GM18951 (cell line): ENCODE results near the gene PTPRT.
"Not testable (repeated sequence)": the region's sequence is repeated elsewhere in the genome, so short reads cannot be mapped to it uniquely, and the experiment has no call there.

Source experiments
- POLR2A ChIP-seq: IDR thresholded peaks from 4 replicates; pipeline ENCODE4 v1.6.1; 2011; ENCODE audit warnings: mild to moderate bottlenecking; ENCODE audit not compliant: insufficient read length, insufficient read depth; ENCODE audit errors: extremely low read depth
- in situ Hi-C: fragments of 300-500 bp; cut with MboI; formaldehyde crosslinking; loops from one replicate; pipeline ENCODE4 v1.12.0; 2022; ENCODE audit warnings: low sequenced_read_pairs, mixed read lengths, inconsistent platforms; ENCODE audit not compliant: unreplicated experiment

PTPRT gene

DNA sequence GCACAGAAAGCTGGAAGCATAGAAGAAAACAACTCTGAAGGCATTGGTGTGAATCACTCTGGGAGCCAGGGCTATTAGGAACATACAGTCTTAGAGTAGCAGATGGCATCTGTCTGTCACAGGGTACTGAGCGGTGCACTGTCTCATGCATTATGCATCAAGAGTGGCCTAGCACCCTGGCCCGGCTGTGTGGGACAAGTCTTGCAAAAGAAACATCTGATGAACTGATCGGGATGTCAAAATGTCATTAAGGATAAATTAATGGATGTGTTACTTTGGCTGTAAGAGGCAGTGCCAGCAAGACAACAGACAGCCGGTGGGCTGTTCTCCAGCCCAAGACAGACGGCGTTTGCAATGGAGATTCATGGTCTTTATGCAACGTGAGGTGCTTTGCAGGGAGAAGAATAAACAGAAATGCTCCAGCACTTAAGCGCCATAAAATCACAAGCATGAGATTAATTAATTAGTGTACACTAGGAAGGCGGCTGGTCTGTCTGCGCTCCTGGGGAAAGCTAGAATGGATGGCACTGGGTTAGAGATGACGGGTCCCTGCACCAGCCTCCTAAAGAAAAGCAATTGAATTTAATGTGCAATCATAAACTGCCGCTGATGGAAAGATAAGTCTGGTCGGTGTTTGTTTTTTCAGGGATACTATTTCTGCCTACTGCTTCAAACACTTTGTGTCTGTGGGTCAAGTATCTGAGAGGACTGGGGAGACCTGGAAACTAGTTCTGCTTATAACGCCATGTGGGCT, 970.9 kb downstream of the PTPRT start:
- in situ Hi-C loops: no loop called here
- TF ChIP-seq POLR2A: no peak

DNA sequence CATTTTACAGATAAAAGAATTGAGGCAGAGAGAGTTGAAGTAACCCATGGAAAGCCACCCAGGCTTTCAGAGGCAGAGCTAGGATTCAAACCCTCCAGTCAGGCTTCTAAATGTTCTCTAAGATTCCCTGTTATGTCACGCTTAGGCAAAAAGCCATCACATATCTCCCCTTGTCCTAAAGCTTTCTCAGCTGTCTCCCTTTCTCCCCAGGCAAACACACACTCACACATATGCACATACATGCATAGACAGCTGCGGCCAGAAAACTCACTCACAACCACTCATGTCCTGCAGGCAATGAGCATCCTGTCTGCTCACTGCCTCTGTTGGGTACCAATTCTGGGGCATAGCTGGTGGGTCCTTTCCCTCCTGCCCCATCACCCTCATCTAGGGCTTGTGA, 975.6 kb downstream of the PTPRT start:
- in situ Hi-C loops: no loop called here

DNA sequence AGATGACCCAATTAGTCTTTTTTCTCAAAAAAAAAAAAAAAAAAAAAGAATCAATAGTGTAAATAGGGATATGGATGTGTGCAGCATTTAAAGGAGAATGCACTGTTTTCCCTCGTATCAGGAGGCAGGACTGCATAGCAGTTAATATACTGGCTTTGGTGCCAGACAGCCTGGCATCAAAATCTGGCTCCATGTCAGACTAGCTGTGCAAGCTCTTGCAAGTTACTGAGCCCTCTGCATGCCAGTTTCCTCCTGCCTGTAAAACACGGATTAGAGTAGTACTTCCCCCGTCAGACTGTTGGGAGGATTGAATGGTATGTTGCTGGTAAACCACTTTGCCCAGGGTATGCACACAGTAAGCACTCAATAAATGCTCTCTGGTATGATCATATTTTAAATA, 977.3 kb downstream of the PTPRT start:
- no peak for TF ChIP-seq POLR2A
- in situ Hi-C loops: no loop called here

More for the DNA sequence above, 975.6 kb downstream of the PTPRT start:
- TF ChIP-seq POLR2A: no peak

DNA sequence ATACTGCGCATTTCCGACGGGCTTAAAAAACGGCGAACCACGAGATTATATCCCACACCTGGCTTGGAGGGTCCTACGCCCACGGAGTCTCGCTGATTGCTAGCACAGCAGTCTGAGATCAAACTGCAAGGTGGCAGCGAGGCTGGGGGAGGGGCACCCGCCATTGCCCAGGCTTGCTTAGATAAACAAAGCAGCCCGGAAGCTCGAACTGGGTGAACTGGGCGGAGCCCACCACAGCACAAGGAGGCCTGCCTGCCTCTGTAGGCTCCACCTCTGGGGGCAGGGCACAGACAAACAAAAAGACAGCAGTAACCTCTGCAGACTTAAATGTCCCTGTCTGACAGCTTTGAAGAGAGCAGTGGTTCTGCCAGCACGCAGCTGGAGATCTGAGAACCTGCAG, 983.1 kb downstream of the PTPRT start:
- in situ Hi-C loops: not testable (repeated sequence)

DNA sequence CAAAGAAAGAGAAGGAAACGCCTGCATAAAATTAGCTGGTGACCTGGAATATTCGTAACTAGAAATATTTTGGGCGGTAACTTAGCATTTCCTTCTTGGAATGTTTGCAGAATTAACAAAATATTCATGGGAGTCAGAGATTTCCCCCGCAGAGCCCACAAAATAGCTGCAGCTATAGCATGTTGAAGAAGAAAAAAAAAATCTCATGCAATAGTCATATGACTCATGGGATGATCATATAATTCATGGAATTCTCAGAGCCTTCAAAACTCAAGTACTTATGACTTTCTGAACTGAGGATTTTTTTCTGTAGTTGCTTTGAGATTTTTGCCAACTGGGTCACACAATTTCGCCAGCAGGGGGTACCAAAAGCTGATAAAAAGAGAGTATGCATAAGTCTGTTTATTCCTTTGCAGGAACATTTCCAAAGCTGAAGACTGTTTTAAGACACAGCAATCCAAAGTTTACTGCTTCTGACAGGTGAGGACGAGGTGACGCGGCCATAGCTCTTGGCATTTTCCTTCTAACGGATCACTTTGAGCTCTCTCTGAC, 985.5 kb downstream of the PTPRT start:
- in situ Hi-C loops: no loop called here

DNA sequence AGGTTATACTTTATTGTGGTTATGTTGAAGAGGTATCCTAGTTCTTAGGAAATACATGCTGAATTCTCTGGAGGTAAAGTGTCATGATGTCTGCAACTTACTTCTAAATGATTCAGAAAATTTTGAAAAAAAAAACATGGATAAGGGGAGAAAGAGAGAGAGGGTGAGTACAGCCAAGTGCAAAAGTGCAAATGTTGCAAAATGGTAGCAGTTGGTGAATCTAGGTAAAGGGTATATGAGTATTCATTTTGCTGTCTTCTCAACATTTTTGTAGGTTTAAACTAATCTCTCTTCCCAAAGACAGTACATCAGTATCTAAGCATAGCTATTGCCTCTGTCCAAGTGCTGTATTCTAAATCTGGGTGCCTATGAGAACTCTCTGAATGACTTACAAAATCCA, 992.1 kb downstream of the PTPRT start:
- TF ChIP-seq POLR2A: no peak
- in situ Hi-C loops: no loop called here

More for the DNA sequence above, 985.5 kb downstream of the PTPRT start:
- no peak for TF ChIP-seq POLR2A

DNA sequence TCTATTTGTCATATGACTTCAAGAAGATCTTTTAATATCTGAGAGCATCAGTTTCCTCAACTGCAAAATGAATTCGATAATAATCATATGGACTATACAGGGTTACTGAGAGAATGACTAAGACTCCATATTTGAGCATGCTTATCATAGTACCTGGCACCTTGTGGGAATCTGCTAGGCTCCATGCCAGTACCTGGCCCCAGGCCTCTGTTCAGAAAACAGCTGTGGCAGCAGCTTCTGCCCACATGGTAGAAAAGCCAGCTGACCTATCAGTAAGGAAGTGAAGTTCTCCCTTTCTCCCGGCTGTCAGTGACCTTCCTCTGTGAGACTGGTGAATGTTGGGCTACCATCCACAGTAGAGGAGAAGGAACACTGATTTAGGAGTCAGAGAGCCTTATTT, 996.6 kb downstream of the PTPRT start:
- in situ Hi-C loops: no loop called here
- TF ChIP-seq POLR2A: no peak

DNA sequence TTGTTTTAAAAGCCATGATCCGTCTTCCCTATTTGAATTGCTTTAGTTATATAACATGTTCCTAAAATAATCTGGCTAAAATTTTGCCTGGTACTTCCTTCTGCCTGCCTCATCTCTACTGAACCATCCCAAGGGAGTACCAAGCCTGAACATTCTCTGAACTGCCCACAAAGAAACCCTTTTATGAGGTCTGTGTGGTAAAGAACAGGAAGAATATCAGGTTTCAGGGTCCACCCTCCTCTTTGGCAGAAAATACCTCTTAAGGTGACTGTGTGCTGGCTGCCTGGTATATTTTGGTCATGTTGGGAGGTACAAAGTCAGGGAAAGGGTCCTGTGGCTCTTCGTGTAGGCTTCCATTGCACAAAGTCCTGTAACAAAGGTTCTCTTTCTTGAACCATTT, 997.4 kb downstream of the PTPRT start:
- in situ Hi-C loops: no loop called here
- no peak for TF ChIP-seq POLR2A

DNA sequence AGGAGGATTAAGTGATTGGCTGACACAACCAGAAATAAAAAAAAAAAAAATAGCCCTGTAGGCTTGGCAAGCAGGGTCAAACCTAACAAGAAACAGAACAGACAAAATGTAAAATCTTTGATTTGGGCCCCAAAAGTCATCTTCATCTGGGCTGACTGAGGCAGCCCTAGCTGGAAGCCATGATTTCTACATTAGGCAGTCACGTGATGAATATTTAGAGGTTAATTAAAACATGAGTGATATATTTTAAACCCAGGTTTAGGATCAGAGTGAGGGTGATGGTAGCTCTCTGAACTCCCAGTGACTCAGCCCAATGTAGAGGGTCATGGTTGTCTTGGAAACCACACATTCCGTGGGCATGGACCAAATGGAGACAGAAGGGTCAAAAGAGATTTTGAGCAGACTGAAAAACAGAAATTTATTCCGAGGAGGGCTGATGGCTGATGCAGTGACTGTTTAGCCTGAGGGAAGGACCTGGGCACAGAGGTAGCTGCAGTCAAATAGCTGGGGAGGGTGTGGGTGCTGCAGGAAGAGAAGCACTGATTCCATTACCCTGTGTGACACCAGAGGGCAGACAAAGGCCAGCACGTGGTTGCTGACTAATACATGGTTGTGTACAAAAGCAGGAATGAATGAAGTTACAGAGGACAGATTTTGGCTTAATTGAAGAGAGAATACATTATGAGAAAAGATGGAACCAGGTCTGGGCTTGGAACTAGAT, 998.4 kb downstream of the PTPRT start:
- TF ChIP-seq POLR2A: no peak
- in situ Hi-C loops: no loop called here

DNA sequence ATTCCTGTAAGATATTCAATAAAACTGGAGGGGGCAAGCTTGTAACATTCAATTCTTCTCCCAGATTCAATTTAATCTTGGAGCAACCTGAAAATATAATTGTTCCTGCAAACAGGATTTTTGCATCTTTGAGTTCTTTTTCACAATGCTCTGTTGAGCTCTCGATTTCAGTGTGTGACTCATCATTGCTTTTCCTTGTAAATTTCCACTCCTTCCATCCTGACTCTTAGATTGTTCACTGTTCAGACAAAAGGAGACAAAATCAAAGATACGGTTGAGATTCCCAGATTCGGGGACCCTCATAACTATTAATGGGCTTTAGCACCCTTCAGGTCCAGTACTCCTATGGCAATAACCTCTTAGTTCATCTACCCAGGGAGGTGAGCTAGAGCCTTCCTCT, 999.6 kb downstream of the PTPRT start:
- TF ChIP-seq POLR2A: no peak
- in situ Hi-C loops: no loop called here

DNA sequence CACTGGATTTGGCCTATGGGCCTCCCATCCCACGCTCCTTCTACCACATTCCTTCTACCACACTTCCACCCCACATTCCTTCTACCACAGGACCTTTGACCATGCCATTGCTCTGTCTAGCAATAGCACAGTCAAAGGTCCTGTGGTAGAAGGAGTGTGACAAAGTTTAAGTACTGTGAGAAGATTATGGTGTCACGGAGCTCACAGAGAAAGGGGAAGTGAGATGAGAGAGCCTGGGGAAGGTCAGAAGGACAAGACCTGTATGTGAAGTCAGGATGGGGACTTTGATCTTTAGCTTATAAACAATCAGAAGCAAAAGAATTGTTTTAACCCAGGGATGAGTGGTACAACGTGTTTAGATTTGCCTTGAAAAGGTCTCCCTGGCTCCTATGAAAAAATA, 1003.4 kb downstream of the PTPRT start:
- in situ Hi-C loops: no loop called here
- TF ChIP-seq POLR2A: no peak

DNA sequence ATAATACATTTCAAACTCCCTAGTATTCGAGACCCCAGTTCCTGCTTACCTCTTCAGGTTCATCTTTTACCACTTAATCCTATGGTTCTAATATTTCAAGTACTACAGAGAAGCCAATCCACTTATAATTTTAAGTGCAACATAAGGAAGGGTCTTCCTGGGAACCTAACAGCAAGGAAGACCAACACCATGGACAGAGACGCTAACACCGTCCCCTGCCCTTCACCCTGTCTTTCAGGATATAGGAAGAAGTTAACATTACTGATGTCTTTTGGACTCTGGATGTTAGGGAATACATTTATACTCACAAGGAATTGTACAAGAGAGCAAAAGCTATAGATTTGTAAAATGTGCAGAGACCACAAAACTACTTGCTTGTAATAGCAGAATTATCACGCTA, 1006.6 kb downstream of the PTPRT start:
- TF ChIP-seq POLR2A: no peak
- in situ Hi-C loops: no loop called here

DNA sequence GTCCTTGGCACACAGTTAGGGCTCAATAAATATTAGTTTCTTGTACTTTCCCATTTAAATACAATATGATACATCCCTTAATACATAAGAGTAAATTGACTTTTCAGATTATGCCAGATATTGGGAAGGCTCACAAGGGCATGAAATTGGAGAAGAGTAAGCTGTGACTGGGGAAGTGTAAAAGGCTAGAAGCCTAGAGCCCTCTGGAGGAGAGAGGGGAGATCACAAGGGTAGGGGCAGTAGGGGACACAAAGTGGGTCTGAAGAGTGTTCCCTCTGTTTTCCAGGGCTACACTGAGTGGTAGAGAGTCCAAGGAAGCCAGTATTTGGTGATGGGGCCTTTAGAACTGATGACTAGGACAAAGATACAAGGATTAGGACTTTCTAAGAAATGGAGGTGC, 1008.6 kb downstream of the PTPRT start:
- in situ Hi-C loops: no loop called here
- no peak for TF ChIP-seq POLR2A

DNA sequence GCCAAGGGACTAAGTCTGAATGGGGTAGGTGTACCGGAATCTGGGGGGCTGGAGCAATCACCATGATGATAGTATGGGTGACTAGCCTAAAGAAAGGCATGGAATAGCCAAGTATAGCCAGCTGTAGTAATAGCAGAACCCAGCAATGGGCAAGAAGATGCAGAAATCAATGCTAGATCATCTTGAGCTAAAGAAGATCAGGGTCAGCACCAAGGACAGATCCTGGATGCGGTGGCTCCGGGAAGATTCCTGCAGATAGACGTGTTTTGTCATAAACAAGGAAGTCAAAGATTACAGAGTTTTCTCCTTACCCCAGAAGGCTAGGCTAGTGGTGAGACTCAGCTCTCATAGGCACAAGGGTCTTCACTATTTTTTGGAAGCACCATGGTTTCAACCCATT, 1009.9 kb downstream of the PTPRT start:
- no peak for TF ChIP-seq POLR2A
- in situ Hi-C loops: no loop called here

DNA sequence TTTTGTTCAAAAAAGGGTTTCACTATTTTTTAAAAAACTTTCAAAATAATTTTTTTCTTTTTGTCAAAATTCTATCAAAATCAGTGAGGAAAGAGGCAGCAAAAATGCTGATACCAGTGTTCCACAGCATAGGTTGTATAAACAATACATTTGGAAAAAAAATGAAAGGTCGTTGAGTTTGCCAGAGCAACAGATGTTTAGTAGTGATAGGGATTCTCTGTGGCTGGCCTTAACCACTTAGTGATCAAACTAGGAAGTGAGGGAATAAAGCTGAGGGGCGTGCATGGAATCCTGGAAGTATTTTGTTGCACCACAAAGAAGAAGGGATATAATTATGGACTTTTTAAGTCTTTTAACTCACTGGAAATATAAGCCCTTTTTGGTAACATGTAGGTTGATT, 1016.3 kb downstream of the PTPRT start:
- in situ Hi-C loops: no loop called here
- TF ChIP-seq POLR2A: no peak
